ENCODE results near the gene ZDHHC13. TPM values are rescaled to one million over a fixed set of nuclear protein-coding genes. Genes with fewer than 3 reads are reported as not detected.

The ZDHHC13 gene
- total RNA-seq, 1 donor from 2014 or later: 10.6 TPM

GRCh38 chr11:19089421-19089820 lies 27.5 kb upstream of the ZDHHC13 start:
- Mint-ChIP-seq H3K4me1 (ENCODE audit: low read depth, unreplicated experiment) (peaks cover 18% of the 10 kb centered on the region), H3K9me3 (ENCODE audit: unreplicated experiment) (no peaks in the 10 kb centered on the region), H3K4me3 (ENCODE audit: unreplicated experiment) (no peak overlapping the region), H3K27me3 (ENCODE audit: low read depth, unreplicated experiment) (peaks cover 5% of the 10 kb centered on the region), H3K27ac (ENCODE audit: unreplicated experiment) (no peak overlapping the region), H3K36me3 (ENCODE audit: low read depth, unreplicated experiment) (no peaks in the 10 kb centered on the region)
- peaks cover 16% of the 10 kb centered on the region for H3K4me1 ChIP-seq (ENCODE audit: insufficient read depth, low read length)
- H3K27ac ChIP-seq (ENCODE audit: low read depth, low read length): no peak overlapping the region
- H3K27me3 ChIP-seq (ENCODE audit: insufficient read depth, low read length): no peaks in the 10 kb centered on the region
- H3K4me3 ChIP-seq (ENCODE audit: insufficient read depth, low read depth, low read length): no peak overlapping the region
- no peaks in the 10 kb centered on the region for H3K9me3 ChIP-seq (ENCODE audit: insufficient read depth, low read depth, low read length)
- TF ChIP-seq CTCF (IDR thresholded peaks at IDR 0.05; ENCODE audit: insufficient read depth, low read depth, low read length) (no peak), EZH2 (IDR thresholded peaks at IDR 0.05; ENCODE audit: insufficient read depth, low read length) (no peak)
- no peak overlapping the region for H3K9ac ChIP-seq (ENCODE audit: low read length)
- DNase-seq (ENCODE audit: low read depth) (no peak), FAIRE-seq (no peak)
- H3K36me3 ChIP-seq (ENCODE audit: insufficient read depth, low read length): no peaks in the 10 kb centered on the region
- H2AFZ ChIP-seq (ENCODE audit: low read depth, low read length): no peak overlapping the region
- H4K20me1 ChIP-seq (ENCODE audit: insufficient read depth, low read length): no peaks in the 10 kb centered on the region
- no peak overlapping the region for H3K4me2 ChIP-seq (ENCODE audit: low read length)
- H3K79me2 ChIP-seq (ENCODE audit: insufficient read depth, low read length): no peaks in the 10 kb centered on the region

DNA sequence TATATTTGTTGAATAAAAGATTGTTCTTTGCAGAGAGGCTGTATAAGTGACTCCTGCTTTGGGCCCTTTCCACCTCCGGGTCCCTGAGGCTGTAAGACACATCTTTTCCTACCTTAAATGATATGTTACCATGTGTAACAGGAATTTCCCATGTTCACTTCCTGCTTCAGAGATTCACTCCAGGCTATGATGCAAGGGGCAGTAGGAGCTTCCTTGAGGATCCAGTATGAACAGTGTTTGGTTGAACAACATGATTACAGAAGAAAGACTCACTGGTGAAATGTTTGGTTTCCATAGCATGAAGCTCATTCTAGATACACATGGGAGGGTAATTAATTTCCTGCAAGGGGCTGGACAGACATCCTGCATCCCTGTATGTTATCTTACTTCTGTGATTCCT lies 25.6 kb upstream of the ZDHHC13 start:
- H3K36me3 ChIP-seq (ENCODE audit: insufficient read depth, low read length): no peaks in the 10 kb centered on the region
- H3K4me2 ChIP-seq (ENCODE audit: low read length): no peak overlapping the region
- no peak overlapping the region for H3K9ac ChIP-seq (ENCODE audit: low read length)
- H3K4me3 ChIP-seq (ENCODE audit: insufficient read depth, low read depth, low read length): no peak overlapping the region
- Mint-ChIP-seq H3K4me1 (ENCODE audit: low read depth, unreplicated experiment) (peaks cover 23% of the 10 kb centered on the region), H3K4me3 (ENCODE audit: unreplicated experiment) (no peak overlapping the region), H3K27ac (ENCODE audit: unreplicated experiment) (peak overlapping the region; percentile 31), H3K27me3 (ENCODE audit: low read depth, unreplicated experiment) (peaks cover 8% of the 10 kb centered on the region), H3K9me3 (ENCODE audit: unreplicated experiment) (no peaks in the 10 kb centered on the region), H3K36me3 (ENCODE audit: low read depth, unreplicated experiment) (no peaks in the 10 kb centered on the region)
- no peak for DNase-seq (ENCODE audit: low read depth)
- H3K27me3 ChIP-seq (ENCODE audit: insufficient read depth, low read length): no peaks in the 10 kb centered on the region
- H3K79me2 ChIP-seq (ENCODE audit: insufficient read depth, low read length): no peaks in the 10 kb centered on the region
- no peak for FAIRE-seq
- no peaks in the 10 kb centered on the region for H3K9me3 ChIP-seq (ENCODE audit: insufficient read depth, low read depth, low read length)
- no peak overlapping the region for H2AFZ ChIP-seq (ENCODE audit: low read depth, low read length)
- peaks cover 16% of the 10 kb centered on the region for H3K4me1 ChIP-seq (ENCODE audit: insufficient read depth, low read length)
- TF ChIP-seq CTCF (IDR thresholded peaks at IDR 0.05; ENCODE audit: insufficient read depth, low read depth, low read length) (no peak), EZH2 (IDR thresholded peaks at IDR 0.05; ENCODE audit: insufficient read depth, low read length) (no peak)
- H3K27ac ChIP-seq (ENCODE audit: low read depth, low read length): no peak overlapping the region
- no peaks in the 10 kb centered on the region for H4K20me1 ChIP-seq (ENCODE audit: insufficient read depth, low read length)

DNA sequence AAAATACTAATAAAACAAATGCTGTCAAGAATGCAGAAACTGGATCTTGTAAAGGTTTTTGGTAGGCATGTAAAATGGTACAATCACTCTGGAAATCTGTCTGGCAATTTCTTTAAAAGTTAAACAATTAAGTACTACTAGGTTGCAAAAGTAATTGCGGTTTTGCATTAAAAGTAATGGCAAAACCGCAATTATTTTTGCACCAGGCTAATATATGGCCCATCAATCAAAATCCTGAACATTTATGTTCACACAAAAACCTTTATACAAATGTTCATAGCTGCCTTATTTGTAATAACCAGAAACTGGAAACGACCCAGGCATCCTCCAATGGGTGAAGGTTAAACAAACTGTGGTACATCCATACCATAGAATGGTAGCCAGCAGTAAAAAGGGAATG lies 24.6 kb upstream of the ZDHHC13 start:
- no peaks in the 10 kb centered on the region for H3K79me2 ChIP-seq (ENCODE audit: insufficient read depth, low read length)
- H3K36me3 ChIP-seq (ENCODE audit: insufficient read depth, low read length): no peaks in the 10 kb centered on the region
- no peaks in the 10 kb centered on the region for H3K9me3 ChIP-seq (ENCODE audit: insufficient read depth, low read depth, low read length)
- H2AFZ ChIP-seq (ENCODE audit: low read depth, low read length): no peak overlapping the region
- H3K4me2 ChIP-seq (ENCODE audit: low read length): no peak overlapping the region
- peaks cover 16% of the 10 kb centered on the region for H3K27me3 Mint-ChIP-seq (ENCODE audit: low read depth, unreplicated experiment)
- H3K4me1 Mint-ChIP-seq (ENCODE audit: low read depth, unreplicated experiment): peaks cover 22% of the 10 kb centered on the region
- TF ChIP-seq CTCF (IDR thresholded peaks at IDR 0.05; ENCODE audit: insufficient read depth, low read depth, low read length): no peak
- TF ChIP-seq EZH2 (IDR thresholded peaks at IDR 0.05; ENCODE audit: insufficient read depth, low read length): no peak
- FAIRE-seq (no peak), DNase-seq (ENCODE audit: low read depth) (no peak)
- no peaks in the 10 kb centered on the region for H3K27me3 ChIP-seq (ENCODE audit: insufficient read depth, low read length)
- H3K9ac ChIP-seq (ENCODE audit: low read length): no peak overlapping the region
- H3K9me3 Mint-ChIP-seq (ENCODE audit: unreplicated experiment): peaks cover 6% of the 10 kb centered on the region
- H3K36me3 Mint-ChIP-seq (ENCODE audit: low read depth, unreplicated experiment): no peaks in the 10 kb centered on the region
- no peak overlapping the region for H3K27ac Mint-ChIP-seq (ENCODE audit: unreplicated experiment)
- H3K4me3 Mint-ChIP-seq (ENCODE audit: unreplicated experiment): no peak overlapping the region
- H4K20me1 ChIP-seq (ENCODE audit: insufficient read depth, low read length): no peaks in the 10 kb centered on the region
- peaks cover 16% of the 10 kb centered on the region for H3K4me1 ChIP-seq (ENCODE audit: insufficient read depth, low read length)
- H3K4me3 ChIP-seq (ENCODE audit: insufficient read depth, low read depth, low read length): no peak overlapping the region
- H3K27ac ChIP-seq (ENCODE audit: low read depth, low read length): no peak overlapping the region
